HUDEP-2 (cell line): ENCODE data around the gene RNF213.

Experiments used
- DNase-seq, 76 experiments: peaks; one replicate each; lab custom pipeline; 2025; ENCODE audit not compliant: unreplicated experiment in 76 of 76; lab: John Stamatoyannopoulos, UW

The RNF213 gene

GRCh38 chr17:80260791-80261158 lies at the start of gene RNF213:
Gene RNF213, plus strand, starts transcription at chr17:80260852. Its CDS starts 2,830 bp downstream, at chr17:80263682.
- peak in 18 of 76 experiments; percentile 7 to 49 (median 20) for DNase-seq

GRCh38 chr17:80212109-80212508 lies 48.5 kb upstream of the RNF213 start:
- DNase-seq: no peak

GRCh38 chr17:80212511-80212910 lies 48.1 kb upstream of the RNF213 start:
- no peak for DNase-seq

DNA sequence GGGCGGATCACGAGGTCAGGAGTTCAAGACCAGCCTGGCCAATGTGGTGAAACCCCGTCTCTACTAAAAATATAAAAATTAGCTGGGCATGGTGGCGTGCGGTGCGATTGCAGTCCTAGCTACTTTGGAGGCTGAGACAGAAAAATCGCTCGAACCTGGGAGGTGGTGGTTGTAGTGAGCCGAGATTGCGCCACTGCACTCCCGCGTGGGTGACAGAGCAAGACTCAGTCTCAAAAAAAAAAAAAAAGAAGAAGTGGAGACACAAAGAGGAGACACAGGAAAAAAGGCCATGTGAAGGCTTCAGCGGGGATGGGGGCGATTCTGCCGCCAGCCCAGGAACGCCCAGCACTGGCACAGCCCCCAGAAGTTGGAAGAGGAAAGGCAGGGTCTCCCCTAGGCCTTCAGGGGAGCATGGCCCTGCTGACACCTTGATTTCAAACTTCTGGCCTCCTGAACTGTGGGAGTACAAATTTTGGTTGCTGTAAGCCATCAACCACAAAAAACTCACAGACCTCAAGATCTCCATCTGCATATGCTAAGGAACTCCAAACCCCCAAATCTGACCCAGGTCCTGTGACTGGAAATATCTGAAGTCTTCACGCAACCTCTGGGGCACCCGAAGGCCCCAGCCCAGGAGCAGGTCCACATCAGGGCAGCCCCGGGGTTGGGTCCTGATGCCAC lies 47.5 kb upstream of the RNF213 start:
- DNase-seq: no peak

- DNase-seq: no peak
Observed at GRCh38 chr17:80213643-80213975, 47.0 kb upstream of the RNF213 start.

- no peak for DNase-seq
Observed at GRCh38 chr17:80214012-80214877, 46.4 kb upstream of the RNF213 start.

DNA sequence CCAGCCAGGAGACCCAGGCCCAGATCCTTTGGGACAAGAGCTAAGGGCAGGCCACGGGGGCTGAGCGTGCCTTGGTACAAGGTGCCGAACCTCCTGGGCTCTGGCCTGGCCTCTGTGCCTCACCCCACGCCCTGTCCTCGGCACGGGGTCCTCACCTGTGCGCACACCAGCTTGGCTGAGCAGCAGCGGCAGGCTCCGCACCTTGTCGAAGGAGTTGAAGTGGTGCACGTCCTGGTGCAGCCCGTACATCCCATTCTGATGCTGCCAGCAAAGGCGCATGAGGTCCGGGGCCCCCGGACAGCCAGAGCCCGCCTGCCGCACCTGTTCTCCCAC lies 45.8 kb upstream of the RNF213 start:
- DNase-seq: no peak

DNA sequence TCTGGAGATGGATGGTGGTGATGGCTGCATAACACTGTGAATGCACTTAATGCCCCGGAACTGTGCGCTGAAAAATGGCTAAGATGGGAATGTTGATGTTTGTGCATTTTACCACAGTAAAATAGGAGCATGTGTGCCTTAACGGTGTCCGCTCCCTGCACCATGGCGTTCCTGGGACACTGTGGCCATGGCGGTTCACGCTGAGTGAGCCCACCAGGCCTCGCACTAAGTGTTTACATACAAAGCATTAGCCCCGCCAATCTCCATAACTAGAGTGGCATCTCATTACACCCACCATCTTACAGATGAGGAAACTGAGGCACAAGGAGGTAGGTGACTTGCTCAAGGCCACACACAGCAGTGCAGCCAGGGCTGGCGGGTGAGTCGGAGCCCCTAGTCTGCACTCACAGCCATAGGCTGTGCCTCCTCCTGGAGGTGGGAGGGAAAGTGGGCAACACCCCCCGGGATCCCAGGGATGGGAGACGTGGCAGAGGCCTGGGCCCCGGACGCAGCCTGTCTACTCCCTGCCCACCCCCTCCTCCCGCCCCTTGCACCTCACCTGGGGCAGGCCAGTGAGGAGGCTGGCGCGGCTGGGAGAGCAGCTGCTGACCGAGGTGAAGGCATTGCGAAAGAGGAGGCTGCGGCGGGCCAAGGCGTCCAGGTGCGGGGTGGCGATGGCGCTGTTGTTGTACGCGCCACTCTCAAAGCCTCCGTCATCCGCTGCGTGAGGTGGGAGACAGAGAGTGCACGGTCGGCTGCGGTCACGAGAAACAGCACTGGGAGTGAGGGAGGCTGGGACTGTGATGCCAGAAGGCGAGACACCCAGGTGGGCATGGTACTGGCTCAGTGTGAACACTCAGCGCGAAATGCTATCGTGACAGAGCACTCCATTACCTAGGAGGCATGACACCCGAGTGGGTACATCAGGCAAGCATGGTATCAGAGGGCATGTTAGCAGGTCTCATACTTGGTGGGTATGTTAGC lies 43.9 kb upstream of the RNF213 start:
- no peak for DNase-seq

GRCh38 chr17:80217703-80218362 lies 42.8 kb upstream of the RNF213 start:
- DNase-seq: no peak

GRCh38 chr17:80218391-80218790 lies 42.3 kb upstream of the RNF213 start:
- no peak for DNase-seq

GRCh38 chr17:80219013-80219762 lies 41.5 kb upstream of the RNF213 start:
- peak in 73 of 76 experiments; percentile 20 to 94 (median 74) for DNase-seq

DNA sequence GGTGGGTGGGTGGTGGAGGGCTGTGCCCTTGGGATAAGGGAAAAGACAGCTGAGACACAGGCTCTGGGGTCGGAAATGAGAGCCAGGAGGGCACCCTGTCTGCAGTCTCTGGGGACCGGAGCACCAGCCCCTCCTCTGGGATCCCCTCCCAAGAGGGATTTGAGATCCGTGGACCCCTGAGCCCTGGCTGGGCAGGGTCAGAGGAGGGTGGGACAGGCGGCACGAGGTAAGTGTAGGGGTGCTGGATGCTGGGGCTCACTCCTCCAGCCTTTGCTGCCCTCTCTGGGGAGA lies 40.9 kb upstream of the RNF213 start:
- no peak for DNase-seq

DNA sequence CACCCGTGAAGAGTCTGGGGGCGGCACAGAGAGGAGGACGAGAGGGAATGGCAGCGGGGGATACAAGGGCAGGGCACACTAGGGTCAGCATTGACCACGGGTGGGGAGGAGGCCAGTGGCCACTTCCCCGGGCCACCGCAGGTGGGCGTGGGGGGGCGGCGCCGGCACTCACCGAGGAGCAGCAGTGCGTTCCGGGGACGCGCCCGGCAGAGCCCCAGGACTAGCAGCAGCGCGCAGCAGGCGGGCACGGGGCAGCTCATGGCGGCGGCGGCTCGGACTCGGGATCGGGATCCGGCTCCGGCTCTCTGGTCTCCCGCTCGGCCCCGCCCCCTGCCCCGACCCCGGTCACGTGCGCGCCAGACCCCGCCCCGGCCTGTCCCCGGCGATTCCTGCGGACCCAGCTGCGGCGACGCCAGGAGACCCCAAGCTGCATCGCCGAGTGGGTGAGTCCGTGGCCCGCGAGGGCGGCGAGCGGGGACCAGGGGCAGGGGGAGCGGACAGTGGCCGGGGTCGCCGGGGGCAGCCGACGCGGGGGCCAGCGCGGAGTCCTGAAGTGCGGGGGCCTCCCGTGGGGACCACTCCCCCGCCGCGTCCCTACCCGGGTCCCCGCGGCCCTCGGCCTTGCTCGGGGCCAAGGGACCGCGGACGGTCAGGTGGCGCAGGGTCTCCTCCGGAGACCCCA lies 40.5 kb upstream of the RNF213 start, which contains the start of the genes SGSH and SLC26A11:
Gene SGSH (minus strand): TSS at position 280 of the 682 bp plus-strand sequence. CDS start 20 bp downstream, at position 260.
Gene SLC26A11 (plus strand): TSS at position 374 of the 682 bp plus-strand sequence. CDS start 1,134 bp downstream, outside the sequence.
- no peak for DNase-seq

DNA sequence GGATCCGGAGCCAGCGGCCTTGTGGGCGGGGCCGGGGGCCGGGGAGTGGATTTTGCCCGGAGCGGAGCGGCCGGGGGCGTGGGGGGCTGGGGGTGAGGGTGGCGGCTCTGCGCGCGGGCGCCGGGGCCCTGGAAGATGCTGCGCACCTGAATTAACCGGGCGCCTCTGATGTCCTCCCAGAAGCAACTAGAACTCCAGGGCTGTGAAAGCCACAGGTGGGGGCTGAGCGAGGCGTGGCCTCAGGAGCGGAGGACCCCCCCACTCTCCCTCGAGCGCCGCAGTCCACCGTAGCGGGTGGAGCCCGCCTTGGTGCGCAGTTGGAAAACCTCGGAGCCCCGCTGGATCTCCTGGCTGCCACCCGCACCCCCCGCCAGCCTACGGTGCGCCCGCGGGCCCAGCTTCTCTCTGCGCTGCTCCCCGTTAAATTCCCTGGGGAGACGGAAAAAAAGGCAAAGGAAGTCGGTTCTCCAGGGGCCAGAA lies 39.9 kb upstream of the RNF213 start:
- DNase-seq: no peak

- no peak for DNase-seq
Observed at GRCh38 chr17:80221351-80222105, 39.1 kb upstream of the RNF213 start.

- DNase-seq: no peak
Observed at GRCh38 chr17:80222376-80223141, 38.1 kb upstream of the RNF213 start.

DNA sequence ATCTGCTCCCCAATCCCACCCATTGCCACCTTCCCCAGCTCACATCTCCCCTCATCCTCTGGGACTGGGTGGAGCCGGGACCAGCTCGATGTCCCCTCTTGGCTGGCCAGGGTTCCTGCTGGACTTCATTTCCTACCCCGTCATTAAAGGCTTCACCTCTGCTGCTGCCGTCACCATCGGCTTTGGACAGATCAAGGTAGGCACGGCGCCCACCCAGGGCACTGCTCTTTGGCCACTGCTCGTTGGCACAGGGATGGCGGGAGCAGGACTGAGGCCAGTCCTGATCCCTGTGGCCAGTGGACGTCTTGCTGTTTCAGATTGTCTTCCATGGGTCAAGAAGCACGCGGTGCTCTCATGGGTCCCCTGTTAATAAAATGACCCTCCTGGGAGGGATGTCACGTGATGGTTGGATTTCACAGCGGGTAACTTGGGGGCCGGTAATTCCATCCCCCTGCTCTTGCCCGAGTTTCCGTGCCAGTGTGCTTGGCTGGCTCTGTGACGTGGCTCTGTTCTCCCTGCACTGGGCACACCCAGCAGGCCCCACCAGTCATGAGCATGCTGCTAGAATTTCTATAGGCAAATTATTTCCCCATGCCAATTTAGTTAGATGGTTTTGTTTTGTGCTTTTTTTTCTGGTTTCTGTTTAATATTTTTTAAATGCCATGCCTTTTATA lies 37.4 kb upstream of the RNF213 start:
- no peak for DNase-seq
